Measurements from ENCODE around the gene EYA2. TPM values are rescaled to one million over a fixed set of nuclear protein-coding genes. Genes with fewer than 3 reads are reported as not detected.

EYA2 gene
- total and polyA plus RNA-seq, 2 of the 4 experiments (the other 2 are of a cell fraction), result 2.3 to 5.4 TPM

DNA sequence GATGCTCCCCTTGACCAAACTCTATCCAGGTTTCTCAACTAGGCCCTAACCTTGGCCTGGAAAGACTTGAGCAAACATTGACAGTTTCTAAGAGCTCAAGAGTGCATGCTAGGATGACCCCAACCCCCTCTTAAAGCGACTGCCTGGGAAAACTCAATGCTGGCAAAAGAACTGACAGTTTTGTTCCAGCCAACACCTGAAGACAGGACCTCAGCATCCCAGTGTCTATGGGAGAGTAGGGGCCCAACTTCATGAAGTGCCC lies 341.9 kb downstream of the EYA2 start:
- H3K4ac ChIP-seq (ENCODE audit: low read depth, low read length), result no peak overlapping the region
- no peak overlapping the region for H4K91ac ChIP-seq (ENCODE audit: insufficient read depth, low read depth, low read length)
- no peak overlapping the region for H3K14ac ChIP-seq (replicated peaks; ENCODE audit: low read depth, low read length)
- peaks cover 25 to 58% of the 10 kb centered on the region in 2 experiments; a peak in 3 of 4 replicates for H3K79me1 ChIP-seq (ENCODE audit: low read depth in 1 of 2, low read length in 2 of 2)
- no peak overlapping the region for H3K56ac ChIP-seq (ENCODE audit: extremely low read depth, insufficient read depth, low read length)
- H2AK9ac ChIP-seq (replicated peaks; ENCODE audit: low read depth, low read length, poor library complexity), result no peak overlapping the region
- no peak overlapping the region for H2AK5ac ChIP-seq (ENCODE audit: low read depth, low read length)
- peaks cover 2% of the 10 kb centered on the region for H4K20me1 ChIP-seq (ENCODE audit: insufficient read depth, low read length)
- TF ChIP-seq, protein P1, sequence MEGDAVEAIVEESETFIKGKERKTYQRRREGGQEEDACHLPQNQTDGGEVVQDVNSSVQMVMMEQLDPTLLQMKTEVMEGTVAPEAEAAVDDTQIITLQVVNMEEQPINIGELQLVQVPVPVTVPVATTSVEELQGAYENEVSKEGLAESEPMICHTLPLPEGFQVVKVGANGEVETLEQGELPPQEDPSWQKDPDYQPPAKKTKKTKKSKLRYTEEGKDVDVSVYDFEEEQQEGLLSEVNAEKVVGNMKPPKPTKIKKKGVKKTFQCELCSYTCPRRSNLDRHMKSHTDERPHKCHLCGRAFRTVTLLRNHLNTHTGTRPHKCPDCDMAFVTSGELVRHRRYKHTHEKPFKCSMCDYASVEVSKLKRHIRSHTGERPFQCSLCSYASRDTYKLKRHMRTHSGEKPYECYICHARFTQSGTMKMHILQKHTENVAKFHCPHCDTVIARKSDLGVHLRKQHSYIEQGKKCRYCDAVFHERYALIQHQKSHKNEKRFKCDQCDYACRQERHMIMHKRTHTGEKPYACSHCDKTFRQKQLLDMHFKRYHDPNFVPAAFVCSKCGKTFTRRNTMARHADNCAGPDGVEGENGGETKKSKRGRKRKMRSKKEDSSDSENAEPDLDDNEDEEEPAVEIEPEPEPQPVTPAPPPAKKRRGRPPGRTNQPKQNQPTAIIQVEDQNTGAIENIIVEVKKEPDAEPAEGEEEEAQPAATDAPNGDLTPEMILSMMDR (conservative IDR thresholded peaks at IDR 0.05; ENCODE audit: low read depth, low read length), result no peak
- TF ChIP-seq, protein P2, sequence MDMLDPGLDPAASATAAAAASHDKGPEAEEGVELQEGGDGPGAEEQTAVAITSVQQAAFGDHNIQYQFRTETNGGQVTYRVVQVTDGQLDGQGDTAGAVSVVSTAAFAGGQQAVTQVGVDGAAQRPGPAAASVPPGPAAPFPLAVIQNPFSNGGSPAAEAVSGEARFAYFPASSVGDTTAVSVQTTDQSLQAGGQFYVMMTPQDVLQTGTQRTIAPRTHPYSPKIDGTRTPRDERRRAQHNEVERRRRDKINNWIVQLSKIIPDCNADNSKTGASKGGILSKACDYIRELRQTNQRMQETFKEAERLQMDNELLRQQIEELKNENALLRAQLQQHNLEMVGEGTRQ (IDR thresholded peaks at IDR 0.05; ENCODE audit: low read depth, low read length), result no peak
- BruUV-seq (replicated peaks), result no TSS peak
- H3K18ac ChIP-seq (ENCODE audit: low read depth, low read length), result no peak overlapping the region
- peaks cover 19% of the 10 kb centered on the region for H3K9me1 ChIP-seq (ENCODE audit: insufficient read depth, low read length)
- POLR2A ChIA-PET (ENCODE audit: unreplicated experiment), result no interaction called here
- WGBS, 2 experiments (ENCODE audit: extremely low coverage in 2 of 2, insufficient read length in 1 of 2), result no CpG with 5 or more reads among the region's 1 CpG
- intact Hi-C loops (cut with micrococcal nuclease), result no loop called here
- H3K4me2 ChIP-seq (ENCODE audit: low read depth, low read length), result no peak overlapping the region
- H3K27me3 ChIP-seq (ENCODE audit: control insufficient read depth, insufficient read depth, low read length), result no peaks in the 10 kb centered on the region
- no peak overlapping the region for H3K9ac ChIP-seq (ENCODE audit: low read depth, low read length)
- H3K23ac ChIP-seq (ENCODE audit: low read depth, low read length), result no peak overlapping the region
- H4K5ac ChIP-seq (ENCODE audit: low read depth, low read length), result no peak overlapping the region
- H4K8ac ChIP-seq (ENCODE audit: low read depth in 2 of 2, low read length in 2 of 2), result no peak overlapping the region
- CTCF ChIA-PET, result interaction anchor here (1.3 kb wide), 1 partner anchor 37 kb away, joined by 3 read pairs; no protein-coding TSS in a partner anchor
- H3K4me1 ChIP-seq (ENCODE audit: control insufficient read depth, insufficient read depth, low read length), result peaks cover 13% of the 10 kb centered on the region
- DNase-seq (no peak), ATAC-seq (ENCODE audit: low read depth) (no peak)
- in situ Hi-C loops (cut with MboI; ENCODE audit: low sequenced_read_pairs), result no loop called here
- H2BK5ac ChIP-seq (ENCODE audit: low read depth, low read length, poor library complexity, severe bottlenecking), result no peak overlapping the region
- dilution Hi-C loops (cut with HindIII; ENCODE audit: low sequenced_read_pairs, unreplicated experiment), result no loop called here
- H2BK20ac ChIP-seq (ENCODE audit: low read depth, low read length), result no peak overlapping the region
- no peak overlapping the region for H2BK15ac ChIP-seq (ENCODE audit: low read depth, low read length)
- H2AFZ ChIP-seq (replicated peaks; ENCODE audit: low read length, poor library complexity), result no peak overlapping the region
- H3K9me3 ChIP-seq (ENCODE audit: control insufficient read depth, insufficient read depth, low read length), result no peaks in the 10 kb centered on the region
- no peak overlapping the region for H3K27ac ChIP-seq (ENCODE audit: insufficient read depth, low read length)
- H2BK120ac ChIP-seq (ENCODE audit: low read depth, low read length), result no peak overlapping the region
- peaks cover 36% of the 10 kb centered on the region for H3K36me3 ChIP-seq (ENCODE audit: control insufficient read depth, insufficient read depth, low read length)
- H3K4me3 ChIP-seq (ENCODE audit: insufficient read depth, low read depth, low read length), result no peak overlapping the region

Data from IMR-90 (cell line).